Ishikawa (cell line): ENCODE results near the gene CHMP6.

Experiments
- CEBPB ChIP-seq: IDR thresholded peaks from 2 replicates; pipeline ENCODE4 v1.6.1; 2012
- CREB1 ChIP-seq: IDR thresholded peaks from 2 replicates; pipeline ENCODE4 v1.6.1; 2012; ENCODE audit warnings: low read depth
- EGR1 ChIP-seq: IDR thresholded peaks from 2 replicates; pipeline ENCODE4 v1.6.1; 2012
- EP300 ChIP-seq: IDR thresholded peaks from 2 replicates; pipeline ENCODE4 v1.6.1; 2012; ENCODE audit warnings: borderline replicate concordance
- FOXM1 ChIP-seq: IDR thresholded peaks from 2 replicates; pipeline ENCODE4 v1.6.1; 2012; ENCODE audit warnings: low read depth, borderline replicate concordance
- NFIC ChIP-seq: IDR thresholded peaks from 2 replicates; pipeline ENCODE4 v1.6.1; 2012
- RAD21 ChIP-seq: IDR thresholded peaks from 2 replicates; pipeline ENCODE4 v1.6.1; 2012; ENCODE audit warnings: low read depth
- TAF1 ChIP-seq: IDR thresholded peaks from 2 replicates; pipeline ENCODE4 v1.6.1; 2012; ENCODE audit warnings: low read depth, mild to moderate bottlenecking
- TCF12 ChIP-seq: IDR thresholded peaks from 2 replicates; pipeline ENCODE4 v1.6.1; 2012; ENCODE audit warnings: low read depth
- TEAD4 ChIP-seq: IDR thresholded peaks from 2 replicates; pipeline ENCODE4 v1.6.1; 2012
- YY1 ChIP-seq: IDR thresholded peaks from 2 replicates; pipeline ENCODE4 v1.6.1; 2012; ENCODE audit warnings: low read depth
- ZBTB7A ChIP-seq: IDR thresholded peaks from 2 replicates; pipeline ENCODE4 v1.6.1; 2012; ENCODE audit warnings: low read depth
- TF ChIP-seq, protein P1 (sequence below): IDR thresholded peaks from 2 replicates; pipeline ENCODE4 v1.6.1; 2012
- TF ChIP-seq, protein P2 (sequence below): IDR thresholded peaks from 2 replicates; pipeline ENCODE4 v1.6.1; 2012
- TF ChIP-seq, protein P3 (sequence below): IDR thresholded peaks from 2 replicates; pipeline ENCODE4 v1.6.1; 2012; ENCODE audit warnings: low read depth, mild to moderate bottlenecking

CHMP6 gene

DNA sequence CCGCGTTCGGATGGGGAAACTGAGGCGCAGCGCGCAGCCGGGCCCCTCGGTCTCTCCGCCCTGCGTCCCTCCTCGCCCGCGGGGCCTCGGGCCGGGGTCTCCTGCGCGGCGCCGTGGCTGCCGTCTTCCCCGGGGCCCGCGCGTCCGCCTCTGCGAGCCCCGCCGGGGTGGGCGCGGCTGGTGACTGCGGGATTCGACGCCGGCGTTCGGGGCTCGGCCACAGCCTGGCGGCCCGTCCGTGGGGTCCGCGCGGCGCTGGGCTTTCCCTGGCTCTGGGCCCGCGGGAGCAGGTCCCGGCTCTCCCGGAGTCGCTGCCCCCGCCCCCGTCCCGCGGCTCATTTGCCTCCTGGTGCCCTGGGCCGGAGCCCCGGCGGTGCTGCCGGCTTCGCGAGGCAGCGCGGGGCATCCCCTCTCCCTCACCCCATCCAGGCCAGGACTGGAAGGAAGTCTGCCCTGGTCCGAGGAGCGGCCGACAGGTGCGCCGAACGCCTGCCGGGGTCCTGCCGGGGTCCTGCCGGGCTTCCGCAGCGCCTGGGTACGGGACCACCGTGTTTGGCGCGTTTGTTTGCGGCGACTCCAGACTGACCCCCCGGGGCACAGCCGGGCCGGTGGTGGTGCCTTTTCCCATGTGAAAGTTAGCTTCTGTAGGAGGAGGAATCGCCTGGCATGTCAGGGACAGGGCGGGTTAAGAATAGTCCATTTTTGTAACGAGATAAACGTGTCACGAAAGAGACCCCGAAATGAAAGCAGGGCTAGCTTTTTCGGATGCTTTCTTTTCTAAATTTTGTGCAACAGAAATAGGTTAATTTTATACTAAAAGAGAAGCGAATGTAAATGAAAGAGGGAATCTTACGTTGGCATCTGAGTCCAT, 671 bp downstream of the CHMP6 start:
- peak; percentile 25; the same call in 1 of the 2 replicates for TF ChIP-seq ZBTB7A
- TF ChIP-seq, protein P1, sequence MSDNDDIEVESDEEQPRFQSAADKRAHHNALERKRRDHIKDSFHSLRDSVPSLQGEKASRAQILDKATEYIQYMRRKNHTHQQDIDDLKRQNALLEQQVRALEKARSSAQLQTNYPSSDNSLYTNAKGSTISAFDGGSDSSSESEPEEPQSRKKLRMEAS, result no peak

GRCh38 chr17:80992948-80993624, 1.4 kb downstream of the CHMP6 start:
- TF ChIP-seq TCF12 (no peak), NFIC (no peak), RAD21 (no peak), TEAD4 (no peak), CREB1 (no peak)
- TF ChIP-seq, protein P1, result no peak

GRCh38 chr17:80995131-80995530, 3.5 kb downstream of the CHMP6 start:
- TF ChIP-seq, protein P2, sequence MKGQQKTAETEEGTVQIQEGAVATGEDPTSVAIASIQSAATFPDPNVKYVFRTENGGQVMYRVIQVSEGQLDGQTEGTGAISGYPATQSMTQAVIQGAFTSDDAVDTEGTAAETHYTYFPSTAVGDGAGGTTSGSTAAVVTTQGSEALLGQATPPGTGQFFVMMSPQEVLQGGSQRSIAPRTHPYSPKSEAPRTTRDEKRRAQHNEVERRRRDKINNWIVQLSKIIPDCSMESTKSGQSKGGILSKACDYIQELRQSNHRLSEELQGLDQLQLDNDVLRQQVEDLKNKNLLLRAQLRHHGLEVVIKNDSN, result no peak
- TF ChIP-seq YY1, result no peak
- no peak for TF ChIP-seq EGR1
- TF ChIP-seq EP300, result no peak
- TF ChIP-seq ZBTB7A, result no peak
- no peak for TF ChIP-seq CEBPB
- no peak for TF ChIP-seq TAF1
- TF ChIP-seq, protein P1, result no peak
- TF ChIP-seq TCF12, result no peak
- TF ChIP-seq FOXM1, result no peak
- no peak for TF ChIP-seq CREB1
- TF ChIP-seq TEAD4, result no peak
- TF ChIP-seq NFIC, result no peak

DNA sequence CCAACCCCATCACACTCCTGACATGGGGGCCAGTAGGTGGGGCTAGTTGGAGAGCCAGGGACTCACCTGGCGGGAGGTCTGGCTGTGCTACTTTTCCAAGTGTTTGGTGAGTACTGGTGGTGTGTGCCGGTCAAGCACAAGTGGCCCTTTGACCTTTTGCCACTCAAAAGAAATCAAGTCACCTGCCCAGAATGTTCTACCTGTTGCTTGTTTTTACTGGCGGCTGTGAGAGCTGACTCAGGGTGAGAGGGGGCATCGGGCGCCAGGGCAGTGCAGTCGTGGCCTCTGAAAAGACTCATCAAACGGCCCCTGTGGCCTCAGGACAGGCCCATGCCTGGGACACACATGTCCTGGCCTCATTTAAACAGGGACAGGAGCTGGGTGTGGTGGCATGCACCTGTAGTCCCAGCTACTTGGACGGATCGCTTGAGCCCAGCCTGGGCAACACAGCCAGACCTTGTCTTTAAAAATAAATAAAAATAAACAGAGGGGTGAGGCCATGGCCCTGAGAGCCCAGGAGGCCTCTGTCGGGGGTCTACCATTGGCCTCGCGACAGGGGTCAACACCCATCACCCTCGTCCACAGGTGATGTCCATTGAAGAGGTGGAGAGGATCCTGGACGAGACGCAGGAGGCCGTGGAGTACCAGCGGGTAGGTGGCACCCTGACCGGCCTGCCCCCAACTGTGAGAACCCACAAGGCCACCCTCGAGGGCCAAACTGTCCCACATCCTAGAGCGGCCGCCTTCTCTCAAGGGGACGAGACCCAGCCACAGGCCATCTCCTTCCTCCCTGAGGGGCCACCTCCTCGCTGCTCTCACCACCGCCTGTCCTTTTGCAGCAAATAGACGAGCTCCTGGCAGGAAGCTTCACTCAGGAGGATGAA, 5.0 kb downstream of the CHMP6 start:
- no peak for TF ChIP-seq NFIC
- no peak for TF ChIP-seq ZBTB7A
- no peak for TF ChIP-seq TCF12
- no peak for TF ChIP-seq EP300
- TF ChIP-seq RAD21, result no peak
- no peak for TF ChIP-seq EGR1

DNA sequence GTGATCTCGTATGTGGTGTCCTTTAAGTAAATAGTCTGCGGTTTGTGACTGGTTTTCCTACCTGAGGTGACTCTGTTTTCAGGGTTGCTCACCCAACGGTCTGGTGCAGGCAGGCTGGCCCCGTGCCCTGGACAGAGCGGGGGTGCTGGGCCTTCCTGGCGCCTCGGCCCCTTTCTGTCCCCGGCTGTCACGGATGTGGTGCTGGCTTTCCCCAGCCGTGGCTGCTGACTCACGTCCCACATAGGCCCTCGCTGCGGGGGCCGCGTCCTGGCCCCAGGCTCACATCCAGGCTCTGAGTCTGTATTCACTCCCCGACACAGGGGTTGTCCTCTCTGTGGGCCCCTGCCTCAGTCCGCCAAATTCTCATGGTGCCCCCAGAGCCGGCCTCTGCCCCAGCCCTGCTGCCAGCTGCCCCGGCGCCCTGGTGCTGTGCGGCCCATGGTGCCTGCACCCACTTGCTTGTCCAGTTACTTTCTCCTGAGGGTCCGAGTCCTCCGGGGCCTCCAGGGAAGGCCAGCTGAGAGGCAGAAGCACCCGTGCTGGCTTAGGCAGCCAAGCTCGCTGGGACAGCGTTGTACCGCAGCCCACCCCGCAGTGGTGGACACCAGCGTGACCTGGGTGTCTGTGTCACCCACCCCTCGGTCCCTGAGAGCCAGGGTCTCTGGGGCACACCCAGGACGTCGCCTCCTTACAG, 5.9 kb downstream of the CHMP6 start:
- no peak for TF ChIP-seq RAD21
- TF ChIP-seq NFIC, result no peak
- TF ChIP-seq, protein P2, result no peak
- no peak for TF ChIP-seq YY1
- TF ChIP-seq CEBPB, result no peak
- no peak for TF ChIP-seq EP300
- TF ChIP-seq TCF12, result no peak
- TF ChIP-seq TEAD4, result no peak
- TF ChIP-seq, protein P3, sequence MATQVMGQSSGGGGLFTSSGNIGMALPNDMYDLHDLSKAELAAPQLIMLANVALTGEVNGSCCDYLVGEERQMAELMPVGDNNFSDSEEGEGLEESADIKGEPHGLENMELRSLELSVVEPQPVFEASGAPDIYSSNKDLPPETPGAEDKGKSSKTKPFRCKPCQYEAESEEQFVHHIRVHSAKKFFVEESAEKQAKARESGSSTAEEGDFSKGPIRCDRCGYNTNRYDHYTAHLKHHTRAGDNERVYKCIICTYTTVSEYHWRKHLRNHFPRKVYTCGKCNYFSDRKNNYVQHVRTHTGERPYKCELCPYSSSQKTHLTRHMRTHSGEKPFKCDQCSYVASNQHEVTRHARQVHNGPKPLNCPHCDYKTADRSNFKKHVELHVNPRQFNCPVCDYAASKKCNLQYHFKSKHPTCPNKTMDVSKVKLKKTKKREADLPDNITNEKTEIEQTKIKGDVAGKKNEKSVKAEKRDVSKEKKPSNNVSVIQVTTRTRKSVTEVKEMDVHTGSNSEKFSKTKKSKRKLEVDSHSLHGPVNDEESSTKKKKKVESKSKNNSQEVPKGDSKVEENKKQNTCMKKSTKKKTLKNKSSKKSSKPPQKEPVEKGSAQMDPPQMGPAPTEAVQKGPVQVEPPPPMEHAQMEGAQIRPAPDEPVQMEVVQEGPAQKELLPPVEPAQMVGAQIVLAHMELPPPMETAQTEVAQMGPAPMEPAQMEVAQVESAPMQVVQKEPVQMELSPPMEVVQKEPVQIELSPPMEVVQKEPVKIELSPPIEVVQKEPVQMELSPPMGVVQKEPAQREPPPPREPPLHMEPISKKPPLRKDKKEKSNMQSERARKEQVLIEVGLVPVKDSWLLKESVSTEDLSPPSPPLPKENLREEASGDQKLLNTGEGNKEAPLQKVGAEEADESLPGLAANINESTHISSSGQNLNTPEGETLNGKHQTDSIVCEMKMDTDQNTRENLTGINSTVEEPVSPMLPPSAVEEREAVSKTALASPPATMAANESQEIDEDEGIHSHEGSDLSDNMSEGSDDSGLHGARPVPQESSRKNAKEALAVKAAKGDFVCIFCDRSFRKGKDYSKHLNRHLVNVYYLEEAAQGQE, result no peak
- no peak for TF ChIP-seq ZBTB7A
- TF ChIP-seq, protein P1, result no peak
- TF ChIP-seq TAF1, result no peak
- TF ChIP-seq EGR1, result no peak
- no peak for TF ChIP-seq CREB1
- TF ChIP-seq FOXM1, result no peak

DNA sequence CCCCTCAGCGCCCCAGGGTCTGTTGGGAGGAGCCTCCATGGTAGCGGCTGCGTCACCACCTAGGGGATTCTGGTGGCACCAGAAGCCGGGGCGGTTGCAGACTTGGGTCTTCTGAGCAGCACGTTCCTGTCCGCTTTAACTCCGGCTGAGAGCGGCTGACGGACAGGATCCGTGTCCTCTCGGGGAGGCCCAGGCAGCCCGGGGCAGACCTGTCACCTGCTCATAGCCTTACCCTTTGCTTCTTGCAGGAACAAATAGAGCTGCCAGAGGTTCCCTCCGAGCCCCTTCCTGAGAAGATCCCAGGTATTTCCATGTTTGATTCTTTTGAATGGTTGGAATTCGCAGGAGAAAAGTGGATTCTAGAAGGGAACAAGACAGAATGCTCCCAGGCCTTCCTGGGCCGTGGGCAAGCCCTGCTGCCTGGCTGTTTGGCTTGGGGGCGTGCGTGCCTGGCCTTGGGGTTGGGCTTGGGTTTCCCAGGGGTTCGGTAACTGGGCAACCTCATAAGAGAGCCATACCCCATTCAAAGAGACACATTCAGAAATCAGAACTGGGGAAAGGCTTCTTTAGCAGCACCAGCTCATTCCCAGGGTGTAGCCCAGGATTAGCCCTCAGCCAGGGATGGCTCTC, 6.6 kb downstream of the CHMP6 start:
- TF ChIP-seq ZBTB7A (no peak), CEBPB (no peak), EGR1 (no peak), TAF1 (no peak), TEAD4 (no peak), YY1 (no peak), TCF12 (no peak), FOXM1 (no peak), CREB1 (no peak), NFIC (no peak), EP300 (no peak), RAD21 (no peak)
- TF ChIP-seq, protein P1, result no peak
- TF ChIP-seq, protein P3, result no peak
- TF ChIP-seq, protein P2, result no peak
